H1 (cell line): Measurements from ENCODE around the gene CAMTA1. TPM values are rescaled to one million over a fixed set of nuclear protein-coding genes. Genes with fewer than 3 reads are reported as not detected.

Experiments used
- CTCF ChIA-PET: fragments of 300-600 bp; sonication (Branson Sonifier 250); formaldehyde crosslinking; loops from one replicate; lab custom pipeline; 2021; ENCODE audit not compliant: partially characterized antibody; lab: Charles Lee
- POLR2A ChIA-PET: fragments of 300-600 bp; sonication (Branson Sonifier 250); formaldehyde crosslinking; loops from one replicate; lab custom pipeline; 2021; ENCODE audit warnings: inconsistent platforms; ENCODE audit not compliant: partially characterized antibody; lab: Charles Lee
- DNase-seq, 2 experiments: peaks; one replicate each; pipeline versions ENCODE4 v3.0.0 to v3.0.0-alpha.2; 2010 to 2022; ENCODE audit warnings: low spot score in 2 of 2, low read depth in 1 of 2, mixed read lengths in 1 of 2
- FAIRE-seq: peaks from 2 replicates; lab custom pipeline; 2011; peaks lifted over from hg19 to GRCh38; lab: Jason Lieb, UNC
- H2AFZ ChIP-seq: 2 replicates; pipeline ENCODE4 v1.8.1; 2012; ENCODE audit warnings: low read length, inconsistent platforms
- H2AK5ac ChIP-seq: 2 replicates; pipeline ENCODE4 v1.6.1; 2013; ENCODE audit warnings: low read depth, low read length
- H2BK120ac ChIP-seq: replicated peaks from 2 replicates; pipeline ENCODE3; 2013; ENCODE audit warnings: low read depth, low read length, inconsistent platforms
- H2BK12ac ChIP-seq: 2 replicates; pipeline ENCODE4 v1.6.1; 2013; ENCODE audit warnings: low read depth, low read length
- H2BK15ac ChIP-seq: 2 replicates; pipeline ENCODE4 v1.6.1; 2013; ENCODE audit warnings: low read length
- H2BK20ac ChIP-seq: 2 replicates; pipeline ENCODE4 v1.6.1; 2013; ENCODE audit warnings: low read length
- H2BK5ac ChIP-seq: 2 replicates; pipeline ENCODE4 v1.6.1; 2013; ENCODE audit warnings: low read depth, low read length
- H3K14ac ChIP-seq: 2 replicates; pipeline ENCODE4 v1.6.1; 2013; ENCODE audit warnings: inconsistent platforms; ENCODE audit not compliant: insufficient read length
- H3K18ac ChIP-seq: 2 replicates; pipeline ENCODE4 v1.6.1; 2013; ENCODE audit warnings: low read length; ENCODE audit errors: extremely low read depth
- H3K23ac ChIP-seq: 2 replicates; pipeline ENCODE4 v1.6.1; 2013; ENCODE audit warnings: inconsistent platforms; ENCODE audit not compliant: insufficient read length
- H3K23me2 ChIP-seq: 2 replicates; pipeline ENCODE4 v1.6.1; 2013; ENCODE audit warnings: low read depth, low read length
- H3K27ac ChIP-seq: 2 replicates; pipeline ENCODE4 v1.6.1; 2011; ENCODE audit warnings: low read depth, low read length, inconsistent platforms
- H3K27me3 ChIP-seq, 4 experiments: replicated peaks in 1 of 4; 1 replicate in 1 of 4; 2 replicates in 3 of 4; pipeline versions ENCODE4 v1.6.1 to v1.8.1; 2011 to 2013; ENCODE audit warnings: low read length in 3 of 4, mild to moderate bottlenecking in 3 of 4, inconsistent platforms in 2 of 4, mixed read lengths in 2 of 4, moderate library complexity in 1 of 4; ENCODE audit not compliant: control insufficient read depth in 3 of 4, insufficient read depth in 3 of 4; ENCODE audit errors: extremely low read depth in 1 of 4
- H3K36me3 ChIP-seq, 4 experiments: 2 replicates each; pipeline versions ENCODE4 v1.6.1 to v1.8.1; 2011 to 2013; ENCODE audit warnings: mild to moderate bottlenecking in 4 of 4, low read length in 3 of 4, moderate library complexity in 2 of 4, control low read depth in 1 of 4, inconsistent platforms in 1 of 4; ENCODE audit not compliant: insufficient read depth in 4 of 4, control insufficient read depth in 2 of 4
- H3K4ac ChIP-seq: replicated peaks from 2 replicates; pipeline ENCODE3; 2013; ENCODE audit warnings: low read length, low read depth, mixed read lengths, inconsistent platforms; ENCODE audit not compliant: insufficient read length
- H3K4me1 ChIP-seq, 4 experiments: replicated peaks in 1 of 4; 1 replicate in 1 of 4; 2 replicates in 3 of 4; pipeline versions ENCODE4 v1.6.1 to v1.8.1; 2011 to 2013; ENCODE audit warnings: low read length in 3 of 4, inconsistent platforms in 2 of 4, mixed read lengths in 1 of 4; ENCODE audit not compliant: insufficient read depth in 4 of 4, control insufficient read depth in 3 of 4
- H3K4me2 ChIP-seq, 2 experiments: 2 replicates each; pipeline versions ENCODE4 v1.6.1 to v1.8.1; 2011 to 2013; ENCODE audit warnings: low read depth in 2 of 2, low read length in 2 of 2, control low read depth in 1 of 2, inconsistent platforms in 1 of 2, mild to moderate bottlenecking in 1 of 2; ENCODE audit not compliant: insufficient read depth in 1 of 2
- H3K4me3 ChIP-seq, 4 experiments: fragments of 200-600, 300-600 bp in 1 of 4; sonication (generic), shearing (Covaris generic), sonication (Bioruptor Twin) in 1 of 4; 2 replicates each; pipeline versions ENCODE4 v1.5.1 to v1.8.1; 2011 to 2016; ENCODE audit warnings: low read length in 4 of 4, low read depth in 3 of 4, control low read depth in 2 of 4, inconsistent platforms in 2 of 4, mild to moderate bottlenecking in 2 of 4, mixed read lengths in 1 of 4, moderate library complexity in 1 of 4; ENCODE audit not compliant: insufficient read depth in 2 of 4; ENCODE audit errors: extremely low read depth in 1 of 4
- H3K56ac ChIP-seq: replicated peaks from 2 replicates; pipeline ENCODE3; 2013; ENCODE audit warnings: low read depth, mild to moderate bottlenecking, mixed read lengths, low read length, inconsistent platforms; ENCODE audit not compliant: insufficient read length
- H3K79me1 ChIP-seq: 2 replicates; pipeline ENCODE4 v1.6.1; 2013; ENCODE audit warnings: low read depth, low read length, control low read depth
- H3K79me2 ChIP-seq, 2 experiments: 2 replicates each; pipeline versions ENCODE4 v1.6.1 to v1.8.1; 2012 to 2013; ENCODE audit warnings: low read length in 2 of 2, mild to moderate bottlenecking in 2 of 2, inconsistent platforms in 1 of 2; ENCODE audit not compliant: insufficient read depth in 2 of 2, control insufficient read depth in 1 of 2
- H3K9ac ChIP-seq, 4 experiments: replicated peaks in 1 of 4; 1 replicate in 1 of 4; 2 replicates in 3 of 4; pipeline versions ENCODE4 v1.6.1 to v1.8.1; 2011 to 2013; ENCODE audit warnings: low read depth in 3 of 4, low read length in 3 of 4, control low read depth in 2 of 4, mild to moderate bottlenecking in 2 of 4, moderate library complexity in 2 of 4, inconsistent platforms in 1 of 4; ENCODE audit errors: extremely low read depth in 1 of 4
- H3K9me3 ChIP-seq, 2 experiments: 2 replicates each; pipeline versions ENCODE4 v1.6.1 to v1.8.1; 2012 to 2013; ENCODE audit warnings: mild to moderate bottlenecking in 2 of 2, moderate library complexity in 2 of 2, control low read depth in 1 of 2, inconsistent platforms in 1 of 2, low read depth in 1 of 2, low read length in 1 of 2, mixed read lengths in 1 of 2; ENCODE audit not compliant: insufficient read depth in 2 of 2
- H4K20me1 ChIP-seq, 2 experiments: replicated peaks in 1 of 2; 2 replicates each; pipeline versions ENCODE3 to v1.8.1; 2011 to 2013; ENCODE audit warnings: inconsistent platforms in 2 of 2, low read length in 2 of 2, mild to moderate bottlenecking in 1 of 2; ENCODE audit not compliant: insufficient read depth in 2 of 2, control insufficient read depth in 1 of 2
- H4K5ac ChIP-seq: 2 replicates; pipeline ENCODE4 v1.6.1; 2013; ENCODE audit warnings: low read length, low read depth, mixed read lengths, inconsistent platforms; ENCODE audit not compliant: insufficient read length
- H4K8ac ChIP-seq: 2 replicates; pipeline ENCODE4 v1.8.0; 2013; ENCODE audit warnings: mild to moderate bottlenecking, moderate library complexity, low read length, inconsistent platforms; ENCODE audit not compliant: insufficient read depth; ENCODE audit errors: extremely low read depth
- H4K91ac ChIP-seq: replicated peaks from 2 replicates; pipeline ENCODE3; 2013; ENCODE audit warnings: low read length, mixed read lengths, inconsistent platforms; ENCODE audit not compliant: insufficient read length
- SAP30 ChIP-seq: fragments of 300-600 bp; sonication (generic); IDR thresholded peaks from 2 replicates; pipeline ENCODE4 v1.7.1; 2012; ENCODE audit warnings: low read length, moderate library complexity, mild to moderate bottlenecking, inconsistent platforms; ENCODE audit not compliant: insufficient read depth, insufficient replicate concordance
- SIN3A ChIP-seq, 2 experiments: IDR thresholded peaks in 1 of 2; conservative IDR thresholded peaks in 1 of 2; 2 replicates each; pipeline ENCODE4 v1.6.1; 2011 to 2012; ENCODE audit warnings: low read length in 2 of 2, improper control_type of control experiment in 1 of 2, low read depth in 1 of 2, mild to moderate bottlenecking in 1 of 2
- WGBS, 2 experiments: shearing (Covaris generic) in 1 of 2; methylation state at CpG; one replicate each; pipeline versions ENCODE4 v1.1.6 to v1.1.7; 2013 to 2015; ENCODE audit warnings: low lambda C conversion rate in 2 of 2, mixed read lengths in 2 of 2, inconsistent platforms in 1 of 2, low coverage in 1 of 2, missing lambda C conversion rate in 1 of 2; ENCODE audit not compliant: insufficient replicate concordance in 2 of 2, insufficient coverage in 1 of 2, insufficient read length in 1 of 2; ENCODE audit errors: extremely low coverage in 1 of 2, missing lambda C conversion rate in 1 of 2; 5-methylcytosine and 5-hydroxymethylcytosine counted together
- polyA plus RNA-seq, 7 experiments: library from polyadenylated mRNA; depleted of rRNA in 3 of 7; stranded (reverse) in 5 of 7; unstranded in 2 of 7; fragments of >200 nt in 5 of 7; fragments of 200-250 nt in 2 of 7; gene quantifications; 1 replicate in 5 of 7; 2 replicates in 1 of 7; 4 replicates in 1 of 7; pipeline versions ENCODE4 v1.2.1 to v1.2.3, GENCODE V29; 2011 to 2013; ENCODE audit warnings: missing spikeins in 2 of 7, mixed read lengths in 2 of 7
- total RNA-seq: library from RNA; stranded (reverse); fragmentation: NEBNext Ultra II Directional; extraction: Animal tissue kit (Norgen Biotek cat#: 25700); gene quantifications from 2 replicates; pipeline ENCODE4 v1.2.1, GENCODE V29; 2021

CAMTA1 gene
- total and polyA plus RNA-seq, 2 of the 8 experiments (the other 6 are each of a cell fraction or from before 2014, with no cell fraction given), result 65.0 to 119 TPM

DNA sequence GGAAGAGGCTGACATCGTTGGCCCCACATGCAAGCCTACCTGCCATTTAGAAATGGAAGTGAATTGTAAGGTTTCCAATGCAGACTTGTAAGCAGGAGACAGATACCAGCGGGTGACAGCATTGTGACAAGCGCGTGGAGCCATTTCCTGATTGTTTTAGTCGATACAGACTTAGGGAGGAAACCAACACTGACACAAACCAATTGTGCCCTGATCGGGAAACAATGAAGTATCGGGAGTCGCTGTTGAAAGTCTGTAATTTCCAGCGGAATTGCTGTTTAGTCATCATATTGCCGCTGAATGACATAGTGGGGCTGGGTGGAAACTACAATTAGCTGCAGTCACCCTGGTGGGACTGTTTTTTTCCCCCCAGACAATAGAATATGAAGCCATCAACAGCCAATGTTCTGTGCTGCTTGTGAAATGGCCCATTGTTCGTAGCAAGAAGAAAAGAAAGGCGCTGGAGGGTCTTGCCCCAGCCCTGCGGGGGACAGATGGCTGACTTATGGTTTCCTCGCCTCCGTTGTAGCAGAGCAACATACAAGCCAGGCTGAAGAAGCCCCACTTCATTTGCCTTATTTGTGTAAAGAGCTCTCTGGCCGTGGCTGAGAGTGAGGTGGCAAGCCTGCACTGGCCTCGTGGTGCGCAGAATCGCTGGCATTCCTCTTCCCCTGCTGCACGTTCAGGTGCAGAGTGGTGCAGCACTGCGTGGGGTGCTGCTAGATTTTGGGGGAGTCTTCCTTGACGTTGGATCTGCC is 462.7 kb downstream of the CAMTA1 start:
- H2AK5ac ChIP-seq, result no peak overlapping the region
- no peak overlapping the region for H2BK5ac ChIP-seq
- H3K4me3 ChIP-seq, result no peak overlapping the region
- H3K23me2 ChIP-seq, result no peaks in the 10 kb centered on the region
- no peaks in the 10 kb centered on the region for H3K27me3 ChIP-seq
- no peak overlapping the region for H3K27ac ChIP-seq
- H3K9ac ChIP-seq, result no peak overlapping the region
- H4K91ac ChIP-seq, result no peak overlapping the region
- H3K4me2 ChIP-seq, result no peak overlapping the region
- H3K4me1 ChIP-seq, result no peaks in the 10 kb centered on the region; a peak in 3 of 7 replicates
- H3K79me1 ChIP-seq, result no peaks in the 10 kb centered on the region
- H3K56ac ChIP-seq, result no peak overlapping the region
- TF ChIP-seq SIN3A (conservative IDR thresholded peaks at IDR 0.05 in 1 of 2, IDR thresholded peaks at IDR 0.05 in 1 of 2; ENCODE audit: low read depth in 1 of 2, low read length in 2 of 2), result no peak
- TF ChIP-seq SAP30, result no peak
- no peak overlapping the region for H2BK15ac ChIP-seq
- no peaks in the 10 kb centered on the region for H3K79me2 ChIP-seq
- ChIA-PET CTCF (interaction anchor here (1.3 kb wide), 1 partner anchor 235 kb away, joined by 3 read pairs; no protein-coding TSS in a partner anchor), POLR2A (no interaction called here)
- H4K8ac ChIP-seq, result no peak overlapping the region
- H3K36me3 ChIP-seq, result no peaks in the 10 kb centered on the region
- no peak for FAIRE-seq
- no peaks in the 10 kb centered on the region for H3K9me3 ChIP-seq
- no peak overlapping the region for H3K18ac ChIP-seq
- H3K23ac ChIP-seq, result no peak overlapping the region
- H2BK20ac ChIP-seq, result 0 out of 2 replicates have a peak overlapping the region, but pooled peaks have one; percentile 18
- no peak overlapping the region for H2BK120ac ChIP-seq
- WGBS, 2 experiments, result 92% methylated on average over 21 of the region's 22 CpGs; no CpG with 5 or more reads in 1 of the 2 experiments
- no peak overlapping the region for H3K14ac ChIP-seq
- H2AFZ ChIP-seq, result no peak overlapping the region
- H2BK12ac ChIP-seq, result 0 out of 2 replicates have a peak overlapping the region, but pooled peaks have one; percentile 28
- H4K5ac ChIP-seq, result no peak overlapping the region
- no peak overlapping the region for H3K4ac ChIP-seq
- no peaks in the 10 kb centered on the region for H4K20me1 ChIP-seq
- no peak for DNase-seq
